ENCODE results near the gene GNGT2. TPM values are rescaled to one million over a fixed set of nuclear protein-coding genes. Genes with fewer than 3 reads are reported as not detected.

Gene GNGT2
- polyA plus RNA-seq, 3 donors: 16.0 to 25.1 (median 16.7) TPM

GRCh38 chr17:49168706-49169105 lies 41.7 kb downstream of the GNGT2 start:
- peaks cover 1% of the 10 kb centered on the region for H3K4me1 Mint-ChIP-seq
- H3K4me3 Mint-ChIP-seq: no peak overlapping the region
- H4K20me1 ChIP-seq (ENCODE audit: insufficient read depth, low read length): no peaks in the 10 kb centered on the region
- H3K27me3 Mint-ChIP-seq (ENCODE audit: low read depth in 3 of 3): peaks cover 15 to 48% (median 34%) of the 10 kb centered on the region in 3 donors
- no peak overlapping the region for H3K27ac Mint-ChIP-seq
- no peak overlapping the region for H3K27ac ChIP-seq (ENCODE audit: low read depth in 1 of 2, low read length in 2 of 2)
- no peak for TF ChIP-seq CTCF (IDR thresholded peaks at IDR 0.05)
- H3K27me3 ChIP-seq (ENCODE audit: control insufficient read depth in 2 of 2, insufficient read depth in 2 of 2, low read length in 2 of 2): peaks cover 0 to 17% of the 10 kb centered on the region in 2 donors
- no peak overlapping the region for H3K9ac ChIP-seq (ENCODE audit: insufficient read depth, low read length, poor library complexity, severe bottlenecking)
- no peaks in the 10 kb centered on the region for H3K4me1 ChIP-seq (ENCODE audit: control insufficient read depth in 1 of 2, insufficient read depth in 2 of 2, low read length in 2 of 2)
- intact Hi-C loops (cut with micrococcal nuclease): no loop called here
- peaks cover 5 to 42% (median 18%) of the 10 kb centered on the region in 7 donors for H3K9me3 Mint-ChIP-seq
- H3K4me2 ChIP-seq (replicated peaks; ENCODE audit: extremely low read depth, low read length, poor library complexity, severe bottlenecking): no peak overlapping the region
- no peaks in the 10 kb centered on the region for H3K79me2 ChIP-seq (ENCODE audit: insufficient read depth, low read length)
- H3K9me3 ChIP-seq (replicated peaks in 1 of 2; ENCODE audit: control insufficient read depth in 1 of 2, insufficient read depth in 1 of 2, low read length in 2 of 2): peaks cover 0 to 5% of the 10 kb centered on the region in 2 donors
- no peak overlapping the region for H3K4me3 ChIP-seq (replicated peaks in 1 of 3; ENCODE audit: low read depth in 2 of 3, low read length in 3 of 3)
- DNase-seq: no peak
- H3K36me3 ChIP-seq (replicated peaks in 1 of 2; ENCODE audit: control insufficient read depth in 1 of 2, insufficient read depth in 2 of 2, low read length in 2 of 2): no peaks in the 10 kb centered on the region
- no peaks in the 10 kb centered on the region for H3K36me3 Mint-ChIP-seq
- no peak overlapping the region for H2AFZ ChIP-seq (ENCODE audit: insufficient read depth, low read depth, low read length, poor library complexity, severe bottlenecking)
- 77% methylated on average over 7 of the region's 9 CpGs for WGBS (ENCODE audit: insufficient coverage)

DNA sequence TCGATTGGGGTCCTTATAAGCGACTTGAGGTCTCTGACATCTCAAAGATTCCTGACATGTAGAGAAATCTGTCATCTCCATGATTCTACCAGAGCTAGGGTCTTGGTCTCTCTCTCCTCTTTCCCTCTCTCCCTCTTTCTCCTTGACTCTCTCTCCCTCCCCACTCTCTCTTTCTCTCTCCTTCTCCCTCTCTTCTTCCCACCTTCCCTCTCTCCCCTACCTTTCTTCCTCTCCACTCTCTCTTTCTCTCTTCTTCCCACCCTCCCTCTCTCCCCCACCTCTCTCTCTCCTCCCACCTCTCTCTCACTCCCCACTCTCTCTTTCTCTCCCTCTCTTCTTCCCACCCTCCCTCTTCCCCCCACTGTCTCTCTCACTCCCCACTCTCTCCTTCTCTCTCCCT lies 45.2 kb downstream of the GNGT2 start:
- Histone ChIP-seq H3K27ac (ENCODE audit: low read depth in 1 of 2, low read length in 2 of 2) (no peak overlapping the region), H3K36me3 (replicated peaks in 1 of 2; ENCODE audit: control insufficient read depth in 1 of 2, insufficient read depth in 2 of 2, low read length in 2 of 2) (no peaks in the 10 kb centered on the region), H3K4me2 (replicated peaks; ENCODE audit: extremely low read depth, low read length, poor library complexity, severe bottlenecking) (no peak overlapping the region), H3K4me1 (ENCODE audit: control insufficient read depth in 1 of 2, insufficient read depth in 2 of 2, low read length in 2 of 2) (no peaks in the 10 kb centered on the region), H3K27me3 (ENCODE audit: control insufficient read depth in 2 of 2, insufficient read depth in 2 of 2, low read length in 2 of 2) (peaks cover 0 to 15% of the 10 kb centered on the region in 2 donors), H2AFZ (ENCODE audit: insufficient read depth, low read depth, low read length, poor library complexity, severe bottlenecking) (no peak overlapping the region), H3K4me3 (replicated peaks in 1 of 3; ENCODE audit: low read depth in 2 of 3, low read length in 3 of 3) (no peak overlapping the region), H3K79me2 (ENCODE audit: insufficient read depth, low read length) (no peaks in the 10 kb centered on the region), H3K9me3 (replicated peaks in 1 of 2; ENCODE audit: control insufficient read depth in 1 of 2, insufficient read depth in 1 of 2, low read length in 2 of 2) (no peaks in the 10 kb centered on the region), H4K20me1 (ENCODE audit: insufficient read depth, low read length) (no peaks in the 10 kb centered on the region), H3K9ac (ENCODE audit: insufficient read depth, low read length, poor library complexity, severe bottlenecking) (no peak overlapping the region)
- intact Hi-C loops (cut with micrococcal nuclease): no loop called here
- peaks cover 18 to 47% (median 37%) of the 10 kb centered on the region in 3 donors for H3K27me3 Mint-ChIP-seq (ENCODE audit: low read depth in 3 of 3)
- H3K9me3 Mint-ChIP-seq: peaks cover 0 to 21% (median 2%) of the 10 kb centered on the region in 7 donors
- no peak for DNase-seq
- peaks cover 1% of the 10 kb centered on the region for H3K4me1 Mint-ChIP-seq
- no peaks in the 10 kb centered on the region for H3K36me3 Mint-ChIP-seq
- no peak overlapping the region for H3K27ac Mint-ChIP-seq
- WGBS (ENCODE audit: insufficient coverage): 95% methylated on average over 2 of the region's 2 CpGs
- no peak for TF ChIP-seq CTCF (IDR thresholded peaks at IDR 0.05)
- no peak overlapping the region for H3K4me3 Mint-ChIP-seq
